GM18951 (cell line): ENCODE data around the gene PLXND1.
"Not testable (repeated sequence)": the region's sequence is repeated elsewhere in the genome, so short reads cannot be mapped to it uniquely, and the experiment has no call there.

ENCODE experiments used
- POLR2A ChIP-seq: IDR thresholded peaks from 4 replicates; pipeline ENCODE4 v1.6.1; 2011; ENCODE audit warnings: mild to moderate bottlenecking; ENCODE audit not compliant: insufficient read length, insufficient read depth; ENCODE audit errors: extremely low read depth
- in situ Hi-C: fragments of 300-500 bp; cut with MboI; formaldehyde crosslinking; loops from one replicate; pipeline ENCODE4 v1.12.0; 2022; ENCODE audit warnings: low sequenced_read_pairs, mixed read lengths, inconsistent platforms; ENCODE audit not compliant: unreplicated experiment

Gene PLXND1, protein sequence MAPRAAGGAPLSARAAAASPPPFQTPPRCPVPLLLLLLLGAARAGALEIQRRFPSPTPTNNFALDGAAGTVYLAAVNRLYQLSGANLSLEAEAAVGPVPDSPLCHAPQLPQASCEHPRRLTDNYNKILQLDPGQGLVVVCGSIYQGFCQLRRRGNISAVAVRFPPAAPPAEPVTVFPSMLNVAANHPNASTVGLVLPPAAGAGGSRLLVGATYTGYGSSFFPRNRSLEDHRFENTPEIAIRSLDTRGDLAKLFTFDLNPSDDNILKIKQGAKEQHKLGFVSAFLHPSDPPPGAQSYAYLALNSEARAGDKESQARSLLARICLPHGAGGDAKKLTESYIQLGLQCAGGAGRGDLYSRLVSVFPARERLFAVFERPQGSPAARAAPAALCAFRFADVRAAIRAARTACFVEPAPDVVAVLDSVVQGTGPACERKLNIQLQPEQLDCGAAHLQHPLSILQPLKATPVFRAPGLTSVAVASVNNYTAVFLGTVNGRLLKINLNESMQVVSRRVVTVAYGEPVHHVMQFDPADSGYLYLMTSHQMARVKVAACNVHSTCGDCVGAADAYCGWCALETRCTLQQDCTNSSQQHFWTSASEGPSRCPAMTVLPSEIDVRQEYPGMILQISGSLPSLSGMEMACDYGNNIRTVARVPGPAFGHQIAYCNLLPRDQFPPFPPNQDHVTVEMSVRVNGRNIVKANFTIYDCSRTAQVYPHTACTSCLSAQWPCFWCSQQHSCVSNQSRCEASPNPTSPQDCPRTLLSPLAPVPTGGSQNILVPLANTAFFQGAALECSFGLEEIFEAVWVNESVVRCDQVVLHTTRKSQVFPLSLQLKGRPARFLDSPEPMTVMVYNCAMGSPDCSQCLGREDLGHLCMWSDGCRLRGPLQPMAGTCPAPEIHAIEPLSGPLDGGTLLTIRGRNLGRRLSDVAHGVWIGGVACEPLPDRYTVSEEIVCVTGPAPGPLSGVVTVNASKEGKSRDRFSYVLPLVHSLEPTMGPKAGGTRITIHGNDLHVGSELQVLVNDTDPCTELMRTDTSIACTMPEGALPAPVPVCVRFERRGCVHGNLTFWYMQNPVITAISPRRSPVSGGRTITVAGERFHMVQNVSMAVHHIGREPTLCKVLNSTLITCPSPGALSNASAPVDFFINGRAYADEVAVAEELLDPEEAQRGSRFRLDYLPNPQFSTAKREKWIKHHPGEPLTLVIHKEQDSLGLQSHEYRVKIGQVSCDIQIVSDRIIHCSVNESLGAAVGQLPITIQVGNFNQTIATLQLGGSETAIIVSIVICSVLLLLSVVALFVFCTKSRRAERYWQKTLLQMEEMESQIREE (N-terminal part only)

DNA sequence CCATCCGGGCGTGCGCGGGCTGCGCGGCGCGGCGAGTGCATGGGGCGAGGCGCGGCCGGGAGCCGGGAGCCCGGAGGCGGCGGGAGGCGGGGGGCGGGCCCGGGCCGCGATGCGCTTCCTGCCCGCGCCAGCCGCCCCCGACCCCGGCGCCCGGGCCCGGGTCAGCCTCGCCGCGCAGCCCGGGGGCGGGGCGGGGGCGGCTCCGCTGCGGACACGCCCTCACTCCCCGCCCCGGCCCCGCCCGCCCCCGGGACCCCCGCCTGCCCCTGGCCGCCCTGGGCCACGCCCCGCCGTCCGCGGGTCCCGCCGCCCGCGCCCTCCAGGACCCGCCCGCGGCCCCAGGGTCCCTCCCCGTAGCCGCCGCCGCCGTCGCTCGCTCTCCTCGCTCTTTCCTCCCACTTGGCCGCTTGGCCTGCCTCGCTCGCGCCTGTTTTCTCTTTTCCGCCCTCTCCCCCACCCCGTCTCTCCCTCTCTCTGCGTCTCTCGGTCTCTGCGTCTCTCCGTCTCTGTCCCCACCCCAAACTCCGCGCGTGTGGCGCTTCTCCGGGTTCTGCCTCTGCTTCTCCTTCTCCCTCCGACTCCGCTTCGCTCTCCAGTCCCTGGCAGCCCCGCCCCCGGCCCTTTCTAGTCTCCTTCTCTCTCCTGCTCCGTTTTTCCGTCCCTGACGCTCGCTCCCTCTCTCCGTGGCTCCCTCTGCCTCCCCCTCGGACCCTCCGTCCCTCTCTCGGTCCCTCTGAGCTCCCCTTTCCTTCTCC, at the start of gene PLXND1:
Gene PLXND1 (minus strand): TSS at position 41 of the 755 bp plus-strand sequence. CDS start 37 bp downstream, at position 4.
- in situ Hi-C loops, result no loop called here

DNA sequence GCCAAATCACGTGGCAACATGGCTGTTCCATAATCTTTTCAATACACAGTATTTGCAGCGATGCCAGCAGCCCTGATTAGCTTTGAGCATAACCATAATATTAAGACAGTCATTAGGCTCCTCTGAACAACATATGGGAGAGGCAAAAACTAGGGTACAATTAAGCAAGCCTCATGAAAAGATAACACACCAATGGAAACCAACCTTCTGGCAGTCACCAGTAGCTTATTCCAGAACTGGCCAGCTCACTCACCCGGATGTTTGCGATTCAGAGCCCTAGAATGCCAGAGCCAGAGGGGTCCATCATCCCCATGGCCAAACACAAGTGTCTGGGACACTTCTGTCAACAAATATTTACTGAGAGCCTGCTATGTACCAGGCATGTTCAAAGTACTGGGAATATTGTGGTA, 48.8 kb upstream of the PLXND1 start:
- no peak for TF ChIP-seq POLR2A
- in situ Hi-C loops, result no loop called here

More for the DNA sequence above, at the start of gene PLXND1:
- no peak for TF ChIP-seq POLR2A

DNA sequence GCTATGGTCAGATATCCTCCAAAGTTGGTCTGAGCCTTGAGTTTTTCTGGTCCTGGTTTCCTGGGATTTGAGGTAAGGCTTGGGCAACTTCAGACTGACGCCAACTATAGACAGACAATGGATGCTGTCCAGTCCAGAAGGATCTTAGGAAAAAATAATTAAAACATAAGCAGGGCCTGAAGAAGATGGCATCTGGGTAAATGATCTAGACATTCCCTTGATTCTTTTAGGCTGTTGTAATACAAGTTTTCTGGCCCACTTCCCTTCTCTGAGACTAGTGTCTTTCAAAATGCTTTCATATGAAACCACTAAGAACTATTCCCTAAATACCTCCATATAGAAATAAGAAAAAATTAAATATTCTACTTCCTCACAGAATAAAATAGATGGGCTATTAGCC, 47.7 kb upstream of the PLXND1 start:
- TF ChIP-seq POLR2A, result no peak
- in situ Hi-C loops, result loop anchor here (5.0 kb wide), 1 partner anchor 168 kb away; no protein-coding TSS in a partner anchor

DNA sequence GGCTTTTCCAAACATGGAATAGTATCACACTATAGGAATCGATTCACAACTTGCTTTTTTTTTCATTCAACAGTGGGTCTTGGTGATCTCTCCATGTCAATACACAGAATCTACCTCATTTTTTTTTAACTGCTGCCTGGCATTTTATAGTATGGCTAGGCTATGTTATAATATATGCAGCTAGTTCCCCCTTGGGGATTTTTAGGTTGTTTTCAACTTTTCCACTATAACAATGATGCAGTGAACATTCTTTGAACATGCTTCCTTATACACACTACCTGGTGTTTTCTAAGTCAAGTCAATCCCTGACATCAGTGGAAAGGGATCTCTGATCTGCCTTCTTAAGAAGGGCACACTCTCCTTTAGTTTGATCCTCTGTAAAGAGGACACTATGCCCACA, 46.5 kb upstream of the PLXND1 start:
- in situ Hi-C loops, result loop anchor here (5.0 kb wide), 1 partner anchor 169 kb away; no protein-coding TSS in a partner anchor
- no peak for TF ChIP-seq POLR2A

DNA sequence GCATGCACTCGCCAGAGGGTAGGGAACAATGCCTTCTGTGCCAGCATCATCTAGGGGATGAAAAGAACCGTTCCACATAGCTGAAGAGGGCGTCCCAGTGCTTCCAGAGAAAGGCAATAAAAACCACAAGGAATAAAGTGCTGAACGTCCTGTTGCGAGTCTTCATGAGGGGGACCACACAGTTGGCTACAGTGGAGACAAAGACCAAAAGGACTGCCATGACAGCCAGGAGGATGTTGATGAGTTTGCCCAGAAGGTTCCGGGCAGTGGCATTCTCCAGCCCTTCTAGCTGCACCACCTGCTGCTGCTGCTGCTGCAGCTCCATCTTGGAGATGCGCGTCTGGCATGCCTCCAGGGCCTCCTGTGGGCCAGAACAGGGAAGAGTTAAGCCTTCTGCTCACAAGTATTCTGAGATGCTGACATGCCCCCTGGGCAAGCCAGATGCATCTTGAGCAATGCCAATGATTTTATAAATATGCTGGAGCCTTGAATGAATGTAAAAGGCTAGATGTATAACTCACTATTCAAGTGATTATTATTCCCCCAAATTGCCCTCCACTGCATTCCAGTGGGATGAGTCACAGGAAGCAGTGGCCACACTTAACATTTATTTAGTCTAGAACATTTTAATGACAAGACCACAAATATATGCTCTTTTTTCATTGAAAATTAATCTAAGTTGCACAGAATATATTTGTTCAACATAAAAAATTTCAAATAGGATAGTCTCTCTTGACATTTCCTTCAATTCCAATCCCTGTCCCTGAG, 45.1 kb upstream of the PLXND1 start:
- TF ChIP-seq POLR2A, result no peak
- in situ Hi-C loops, result loop anchor here (5.0 kb wide), 1 partner anchor 171 kb away; no protein-coding TSS in a partner anchor

DNA sequence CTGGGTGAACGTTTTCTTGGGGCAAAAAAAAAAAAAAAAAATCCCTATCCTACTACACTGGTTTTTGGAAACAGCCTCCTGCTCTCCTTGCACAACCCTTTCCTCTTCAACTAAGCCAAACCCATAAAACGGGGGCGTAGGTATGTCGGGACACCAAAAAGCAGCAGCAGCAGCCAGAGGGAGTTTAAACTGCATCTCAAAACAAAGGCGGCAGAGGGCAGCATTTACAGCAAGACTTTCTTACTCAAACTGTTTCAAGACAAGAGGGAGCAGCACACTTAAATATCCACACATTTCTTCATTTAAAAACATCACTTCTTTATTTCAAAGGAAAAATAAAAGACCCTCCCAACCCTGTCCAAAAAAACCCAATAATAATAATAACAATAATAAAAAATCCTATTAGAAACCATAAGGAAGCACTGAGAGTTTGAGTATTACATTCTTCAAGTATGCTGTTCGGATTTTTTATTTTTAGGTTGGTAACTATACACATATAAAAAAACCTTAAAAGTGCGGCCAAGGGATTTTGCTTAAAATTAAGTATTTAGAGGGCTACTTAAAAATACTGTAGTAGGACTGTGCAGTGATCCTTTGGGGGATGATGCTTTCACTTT, 43.9 kb upstream of the PLXND1 start:
- no peak for TF ChIP-seq POLR2A
- in situ Hi-C loops, result loop anchor here (5.0 kb wide), 1 partner anchor 172 kb away; no protein-coding TSS in a partner anchor

DNA sequence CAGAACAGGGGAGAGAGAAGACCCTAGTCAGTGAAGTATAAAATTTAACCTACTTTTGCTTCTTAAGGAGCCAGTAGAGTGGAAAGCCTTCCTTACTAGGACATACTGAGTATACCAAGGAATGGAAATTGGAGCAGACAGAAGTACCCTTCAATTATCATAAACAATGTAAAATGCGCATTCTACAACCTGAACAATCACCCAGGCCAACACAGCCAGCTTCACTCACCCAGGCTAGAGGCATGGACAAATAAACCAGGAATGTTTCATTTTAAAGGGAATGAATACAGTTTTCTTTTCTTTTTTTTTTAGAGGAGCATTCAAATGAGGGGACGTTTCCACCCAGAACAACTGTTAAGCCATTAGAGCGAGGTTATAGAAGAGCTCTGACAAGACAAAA, 41.9 kb upstream of the PLXND1 start:
- no peak for TF ChIP-seq POLR2A
- in situ Hi-C loops, result no loop called here

DNA sequence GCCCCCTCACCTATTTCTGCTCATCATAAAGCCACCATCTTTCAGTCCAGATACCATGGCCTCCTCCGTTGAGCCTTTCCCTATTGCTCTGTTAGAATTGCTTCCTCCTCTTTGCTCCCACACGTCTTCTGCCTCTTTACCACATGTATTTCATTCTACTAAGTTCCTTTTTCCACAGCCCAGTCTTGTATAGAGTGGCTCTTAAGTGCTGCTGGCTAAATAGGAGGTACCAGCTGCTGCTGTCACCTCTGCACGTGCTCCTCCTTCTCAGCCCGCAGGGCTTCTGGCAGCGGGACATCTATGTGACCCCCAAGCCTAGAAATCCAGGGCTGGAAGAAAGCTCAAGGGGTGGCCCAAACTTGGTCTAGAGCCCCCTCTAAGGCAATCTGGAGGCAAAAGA, 38.8 kb upstream of the PLXND1 start:
- in situ Hi-C loops, result no loop called here
- no peak for TF ChIP-seq POLR2A

DNA sequence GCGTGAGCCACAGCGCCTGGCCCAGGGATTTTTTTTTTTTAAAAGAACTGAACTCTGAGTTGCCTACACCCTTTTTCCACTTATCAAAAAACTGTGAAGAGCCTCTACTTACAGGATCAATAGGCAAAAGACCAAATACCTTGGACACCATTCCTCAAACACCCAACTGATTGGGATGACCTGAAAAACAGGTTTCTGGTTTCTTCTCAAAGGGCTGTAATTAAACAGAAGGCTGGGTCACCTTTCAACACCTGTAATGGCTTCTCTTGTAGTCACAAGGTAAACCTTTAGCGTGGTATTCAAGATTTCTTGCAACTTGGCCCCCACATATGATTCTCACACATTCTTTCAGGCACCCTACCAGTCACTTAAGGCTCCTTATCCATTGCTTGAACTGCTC, 38.4 kb upstream of the PLXND1 start:
- TF ChIP-seq POLR2A, result no peak
- in situ Hi-C loops, result no loop called here

DNA sequence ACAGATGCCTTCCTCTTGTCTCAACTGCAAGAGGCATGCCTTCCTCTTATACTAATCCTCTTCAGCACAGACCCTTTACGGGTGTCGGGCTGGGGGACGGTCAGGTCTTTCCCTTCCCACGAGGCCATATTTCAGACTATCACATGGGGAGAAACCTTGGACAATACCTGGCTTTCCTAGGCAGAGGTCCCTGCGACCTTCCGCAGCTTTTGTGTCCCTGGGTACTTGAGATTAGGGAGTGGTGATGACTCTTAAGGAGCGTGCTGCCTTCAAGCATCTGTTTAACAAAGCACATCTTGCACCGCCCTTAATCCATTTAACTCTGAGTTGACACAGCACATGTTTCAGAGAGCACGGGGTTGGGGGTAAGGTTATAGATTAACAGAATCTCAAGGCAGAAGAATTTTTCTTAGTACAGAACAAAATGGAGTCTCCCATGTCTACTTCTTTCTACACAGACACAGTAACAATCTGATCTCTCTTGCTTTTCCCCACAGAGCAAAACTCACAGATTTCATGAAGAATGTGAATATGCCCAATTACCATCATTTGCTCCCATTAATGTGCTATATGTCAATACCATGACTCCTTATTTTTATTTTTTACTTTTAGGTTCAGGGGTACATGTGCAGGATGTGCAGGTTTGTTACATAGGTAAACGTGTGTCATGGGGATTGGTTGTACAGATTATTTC, 35.2 kb upstream of the PLXND1 start:
- in situ Hi-C loops, result not testable (repeated sequence)

DNA sequence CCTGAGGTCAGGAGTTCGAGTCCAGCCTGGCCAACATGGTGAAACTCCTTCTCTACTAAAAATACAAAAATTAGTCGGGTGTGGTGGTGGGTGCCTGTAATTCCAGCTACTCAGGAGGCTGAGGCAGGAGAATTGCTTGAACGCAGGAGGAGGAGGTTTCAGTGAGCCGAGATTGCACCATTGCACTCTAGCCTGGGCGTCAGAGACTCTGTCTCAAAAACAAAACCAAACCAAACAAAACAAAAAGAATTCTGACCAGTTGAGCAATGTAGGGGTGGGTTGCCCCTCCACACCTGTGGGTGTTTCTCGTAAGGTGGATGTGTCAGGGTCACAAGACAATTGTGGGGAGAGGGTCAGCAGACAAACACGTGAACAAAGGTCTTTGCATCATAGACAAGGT, 34.5 kb upstream of the PLXND1 start:
- in situ Hi-C loops, result not testable (repeated sequence)
